HEK293 (cell line): ENCODE measurements around the gene MRPS10.

Experiments used
- CTCF ChIA-PET: fragments of 350-600 bp; formaldehyde crosslinking; extraction: SDS; loops from one replicate; lab custom pipeline; 2021; ENCODE audit warnings: antibody characterized with exemption; lab: Yijun Ruan, JAX
- POLR2A ChIA-PET: fragments of 300-600 bp; formaldehyde crosslinking; extraction: SDS; loops from one replicate; lab custom pipeline; 2020; ENCODE audit warnings: antibody characterized with exemption, inconsistent platforms; lab: Yijun Ruan, JAX
- H3K27ac ChIP-seq: fragments of 200-500 bp; sonication (Bioruptor generic); 2 replicates; pipeline ENCODE4 v1.5.1; 2014; ENCODE audit warnings: low read depth, low read length, control low read depth, inconsistent platforms; ENCODE audit errors: extremely low read depth
- H3K36me3 ChIP-seq, 2 experiments: fragments of 200-500 bp in 1 of 2; sonication (Bioruptor generic) in 1 of 2; 1 replicate in 1 of 2; 2 replicates in 1 of 2; pipeline ENCODE4 v1.5.1; 2014 to 2017; ENCODE audit warnings: inconsistent platforms in 2 of 2, low read length in 2 of 2; ENCODE audit not compliant: control insufficient read depth in 2 of 2, insufficient read depth in 1 of 2
- H3K4me1 ChIP-seq: fragments of 200-500 bp; sonication (Bioruptor generic); 2 replicates; pipeline ENCODE4 v1.5.1; 2014; ENCODE audit warnings: mild to moderate bottlenecking, low read length, inconsistent platforms; ENCODE audit not compliant: control insufficient read depth, insufficient read depth
- H3K4me3 ChIP-seq: 2 replicates; pipeline ENCODE4 v1.5.1; 2011; ENCODE audit warnings: low read depth, mild to moderate bottlenecking, control low read depth, low read length, moderate library complexity
- H3K9me3 ChIP-seq: fragments of 200-500 bp; sonication (Bioruptor generic); 2 replicates; pipeline ENCODE4 v1.5.1; 2014; ENCODE audit warnings: low read depth, low read length, inconsistent platforms; ENCODE audit not compliant: control insufficient read depth, insufficient read depth
- BCL6B ChIP-seq: fragments of 450-650 bp; formaldehyde crosslinking; IDR thresholded peaks from 2 replicates; pipeline ENCODE4 v1.5.1; 2017; ENCODE audit warnings: missing biosample characterization, missing genetic modification characterization
- ELK4 ChIP-seq: IDR thresholded peaks from 2 replicates; pipeline ENCODE4 v1.6.1; 2011; ENCODE audit warnings: mild to moderate bottlenecking, low read depth, low read length, borderline replicate concordance
- GLI2 ChIP-seq: fragments of 450-650 bp; formaldehyde crosslinking; IDR thresholded peaks from 2 replicates; pipeline ENCODE4; 2017; ENCODE audit warnings: missing biosample characterization, missing genetic modification characterization, low read depth, borderline replicate concordance
- HOXC10 ChIP-seq: sonication (generic); formaldehyde crosslinking; IDR thresholded peaks from 2 replicates; pipeline ENCODE4 v1.8.1; 2023; ENCODE audit warnings: mild to moderate bottlenecking, missing genetic modification reagents
- MZF1 ChIP-seq: fragments of 450-650 bp; formaldehyde crosslinking; IDR thresholded peaks from 2 replicates; pipeline ENCODE4 v1.5.1; 2017; ENCODE audit warnings: missing biosample characterization, missing genetic modification characterization, borderline replicate concordance
- OVOL3 ChIP-seq: fragments of 450-650 bp; formaldehyde crosslinking; IDR thresholded peaks from 2 replicates; pipeline ENCODE4 v1.5.1; 2016; ENCODE audit warnings: missing biosample characterization, missing genetic modification characterization
- RBAK ChIP-seq: fragments of 450-650 bp; formaldehyde crosslinking; IDR thresholded peaks from 2 replicates; pipeline ENCODE4 v1.5.1; 2016; ENCODE audit warnings: missing biosample characterization, missing genetic modification characterization
- TCF7L2 ChIP-seq: IDR thresholded peaks from 2 replicates; pipeline ENCODE4 v1.6.1; 2011; ENCODE audit warnings: low read depth, mild to moderate bottlenecking, inconsistent platforms, low read length, moderate library complexity, borderline replicate concordance
- ZBTB49 ChIP-seq: fragments of 450-650 bp; formaldehyde crosslinking; IDR thresholded peaks from 2 replicates; pipeline ENCODE4 v1.5.1; 2016; ENCODE audit warnings: missing biosample characterization, missing genetic modification characterization, low read depth
- ZFP69B ChIP-seq: fragments of 450-650 bp; formaldehyde crosslinking; IDR thresholded peaks from 2 replicates; pipeline ENCODE4 v1.5.1; 2016; ENCODE audit warnings: missing biosample characterization, missing genetic modification characterization
- ZNF140 ChIP-seq: fragments of 450-650 bp; formaldehyde crosslinking; IDR thresholded peaks from 2 replicates; pipeline ENCODE4 v1.5.1; 2016; ENCODE audit warnings: missing biosample characterization, missing genetic modification characterization
- ZNF157 ChIP-seq: fragments of 450-650 bp; formaldehyde crosslinking; IDR thresholded peaks from 2 replicates; pipeline ENCODE4 v1.5.1; 2016; ENCODE audit warnings: missing biosample characterization, missing genetic modification characterization
- ZNF366 ChIP-seq: fragments of 450-650 bp; formaldehyde crosslinking; conservative IDR thresholded peaks from 2 replicates; pipeline ENCODE4 v1.5.1; 2016; ENCODE audit warnings: missing biosample characterization, missing genetic modification characterization
- ZNF518A ChIP-seq: fragments of 450-650 bp; formaldehyde crosslinking; conservative IDR thresholded peaks from 2 replicates; pipeline ENCODE4 v1.5.1; 2016; ENCODE audit warnings: low read depth, missing biosample characterization, missing genetic modification characterization
- ZNF792 ChIP-seq: fragments of 450-650 bp; formaldehyde crosslinking; IDR thresholded peaks from 2 replicates; pipeline ENCODE4 v1.5.1; 2016; ENCODE audit warnings: missing biosample characterization, missing genetic modification characterization
- ZSCAN16 ChIP-seq: fragments of 450-650 bp; formaldehyde crosslinking; IDR thresholded peaks from 2 replicates; pipeline ENCODE4 v1.5.1; 2016; ENCODE audit warnings: missing biosample characterization, missing genetic modification characterization
- ZSCAN30 ChIP-seq: fragments of 450-650 bp; IDR thresholded peaks from 2 replicates; pipeline ENCODE4 v1.5.1; 2018; ENCODE audit warnings: missing biosample characterization, mild to moderate bottlenecking, missing genetic modification characterization, moderate library complexity

MRPS10 gene

GRCh38 chr6:42204768-42205282 is 12.8 kb downstream of the MRPS10 start:
- no peak overlapping the region for H3K4me3 ChIP-seq
- ChIA-PET POLR2A (interaction anchor here (1.4 kb wide), 1 partner anchor 10 kb away, joined by 6 read pairs; no protein-coding TSS in a partner anchor), CTCF (interaction anchor here (0.6 to 1.8 kb wide), 3 partner anchors 10 to 35 kb away, joined by 3 to 8 read pairs (median 5); no protein-coding TSS in a partner anchor)
- no peak for TF ChIP-seq ZSCAN16 (tag by site-specific recombination)
- no peak for TF ChIP-seq ZSCAN30
- TF ChIP-seq TCF7L2 = no peak
- no peak for TF ChIP-seq ZFP69B (tag by site-specific recombination)
- TF ChIP-seq ZNF140 (tag by site-specific recombination) = no peak
- TF ChIP-seq ZNF157 (tag by site-specific recombination) = no peak
- TF ChIP-seq HOXC10 = no peak
- TF ChIP-seq RBAK (tag by site-specific recombination) = no peak
- no peak for TF ChIP-seq MZF1 (tag by site-specific recombination)
- TF ChIP-seq ZNF792 (tag by site-specific recombination) = no peak
- no peak for TF ChIP-seq GLI2
- no peak for TF ChIP-seq ZNF518A (tag by site-specific recombination)
- TF ChIP-seq BCL6B (tag by site-specific recombination) = no peak
- no peak for TF ChIP-seq ZNF366 (tag by site-specific recombination)
- no peak for TF ChIP-seq ZBTB49 (tag by site-specific recombination)
- TF ChIP-seq ELK4 = no peak
- no peak for TF ChIP-seq OVOL3 (tag by site-specific recombination)
- no peak overlapping the region for H3K27ac ChIP-seq
- H3K9me3 ChIP-seq = no peaks in the 10 kb centered on the region
- H3K36me3 ChIP-seq = peaks cover 25 to 61% of the 10 kb centered on the region in 2 experiments
- no peaks in the 10 kb centered on the region for H3K4me1 ChIP-seq
